ENCODE data around the gene TBC1D23. TPM values are rescaled to one million over a fixed set of nuclear protein-coding genes. Genes with fewer than 3 reads are reported as not detected.
A peak's percentile ranks its signal among the peaks of the same experiment; 100 is the strongest.
"Not testable (repeated sequence)": the region's sequence is repeated elsewhere in the genome, so short reads cannot be mapped to it uniquely, and the experiment has no call there.

Gene TBC1D23
- total RNA-seq, 1 donor: 76.4 TPM

GRCh38 chr3:100310355-100310965 is 49.7 kb downstream of the TBC1D23 start:
- no peak for DNase-seq (ENCODE audit: low read depth)
- H3K4me3 ChIP-seq (ENCODE audit: low read depth, low read length): no peak overlapping the region

GRCh38 chr3:100311011-100311410 is 50.2 kb downstream of the TBC1D23 start:
- H3K4me3 ChIP-seq (ENCODE audit: low read depth, low read length): no peak overlapping the region
- DNase-seq (ENCODE audit: low read depth): no peak
- no peak for TF ChIP-seq CTCF (IDR thresholded peaks at IDR 0.05; ENCODE audit: insufficient read depth, low read length)

More at GRCh38 chr3:100310355-100310965, 49.7 kb downstream of the TBC1D23 start:
- no peak for TF ChIP-seq CTCF (IDR thresholded peaks at IDR 0.05; ENCODE audit: insufficient read depth, low read length)

GRCh38 chr3:100316641-100317069 is 55.9 kb downstream of the TBC1D23 start:
- DNase-seq (ENCODE audit: low read depth): peak; percentile 82
- TF ChIP-seq CTCF (IDR thresholded peaks at IDR 0.05; ENCODE audit: insufficient read depth, low read length): peak; percentile 82
- H3K4me3 ChIP-seq (ENCODE audit: low read depth, low read length): no peak overlapping the region

- no peak for DNase-seq (ENCODE audit: low read depth)
- no peak for TF ChIP-seq CTCF (IDR thresholded peaks at IDR 0.05; ENCODE audit: insufficient read depth, low read length)
- no peak overlapping the region for H3K4me3 ChIP-seq (ENCODE audit: low read depth, low read length)
Measured at GRCh38 chr3:100317912-100318311, 57.1 kb downstream of the TBC1D23 start.

GRCh38 chr3:100319951-100320350 is 59.2 kb downstream of the TBC1D23 start:
- no peak for DNase-seq (ENCODE audit: low read depth)
- no peak for TF ChIP-seq CTCF (IDR thresholded peaks at IDR 0.05; ENCODE audit: insufficient read depth, low read length)
- H3K4me3 ChIP-seq (ENCODE audit: low read depth, low read length): no peak overlapping the region

GRCh38 chr3:100324044-100324443 is 63.3 kb downstream of the TBC1D23 start:
- no peak overlapping the region for H3K4me3 ChIP-seq (ENCODE audit: low read depth, low read length)
- no peak for DNase-seq (ENCODE audit: low read depth)
- no peak for TF ChIP-seq CTCF (IDR thresholded peaks at IDR 0.05; ENCODE audit: insufficient read depth, low read length)

- no peak for DNase-seq (ENCODE audit: low read depth)
- no peak overlapping the region for H3K4me3 ChIP-seq (ENCODE audit: low read depth, low read length)
- no peak for TF ChIP-seq CTCF (IDR thresholded peaks at IDR 0.05; ENCODE audit: insufficient read depth, low read length)
Measured at GRCh38 chr3:100325827-100326226, 65.0 kb downstream of the TBC1D23 start.

GRCh38 chr3:100327377-100327776 is 66.6 kb downstream of the TBC1D23 start:
- not testable (repeated sequence) for H3K4me3 ChIP-seq (ENCODE audit: low read depth, low read length); DNase-seq (ENCODE audit: low read depth)

Data from fibroblast of the aortic adventitia (primary cell).